NCI-H526 (cell line): ENCODE measurements around the gene FRK.
"Not testable (repeated sequence)": the region's sequence is repeated elsewhere in the genome, so short reads cannot be mapped to it uniquely, and the experiment has no call there.

Experiments used
- DNase-seq, 2 experiments: peaks; one replicate each; lab custom pipeline; 2025; lab: John Stamatoyannopoulos, UW

The FRK gene

GRCh38 chr6:116074732-116075390 lies 14.2 kb upstream of the FRK start:
- no peak for DNase-seq

GRCh38 chr6:116073765-116074440 lies 13.2 kb upstream of the FRK start:
- DNase-seq = no peak

GRCh38 chr6:116072368-116072767 lies 11.7 kb upstream of the FRK start:
- DNase-seq = no peak

GRCh38 chr6:116070616-116071389 lies 10.1 kb upstream of the FRK start:
- no peak for DNase-seq

- no peak for DNase-seq
These were observed 9.4 kb upstream of the FRK start for GRCh38 chr6:116070101-116070500.

GRCh38 chr6:116066789-116067188 lies 6.1 kb upstream of the FRK start:
- no peak for DNase-seq

- DNase-seq = no peak
These were observed 4.0 kb upstream of the FRK start for GRCh38 chr6:116064666-116065065.

- no peak for DNase-seq
These were observed 1.8 kb upstream of the FRK start for GRCh38 chr6:116062496-116062895.

GRCh38 chr6:116059713-116060571 lies 749 bp downstream of the FRK start:
- DNase-seq = peak; percentile 2 to 55

GRCh38 chr6:116057766-116058165 lies 2.9 kb downstream of the FRK start:
- DNase-seq = no peak

- DNase-seq = no peak
These were observed 5.2 kb downstream of the FRK start for GRCh38 chr6:116055513-116055912.

- peak in 1 of 2 experiments; percentile 7 for DNase-seq
These were observed 9.4 kb downstream of the FRK start for GRCh38 chr6:116051244-116051643.

GRCh38 chr6:116050737-116051136 lies 10.0 kb downstream of the FRK start:
- no peak for DNase-seq

GRCh38 chr6:116049321-116049720 lies 11.4 kb downstream of the FRK start:
- DNase-seq = no peak

GRCh38 chr6:116047173-116047933 lies 13.3 kb downstream of the FRK start:
- DNase-seq = no peak

- no peak for DNase-seq
These were observed 14.0 kb downstream of the FRK start for GRCh38 chr6:116046737-116047136.

GRCh38 chr6:116046272-116046671 lies 14.4 kb downstream of the FRK start:
- not testable (repeated sequence) for DNase-seq

GRCh38 chr6:116041934-116042333 lies 18.8 kb downstream of the FRK start:
- no peak for DNase-seq

GRCh38 chr6:116040993-116041392 lies 19.7 kb downstream of the FRK start:
- DNase-seq = no peak

GRCh38 chr6:116036885-116037284 lies 23.8 kb downstream of the FRK start:
- DNase-seq = no peak

GRCh38 chr6:116036075-116036773 lies 24.5 kb downstream of the FRK start:
- no peak for DNase-seq
